Measurements from ENCODE around the gene CFAP100. TPM values are rescaled to one million over a fixed set of nuclear protein-coding genes. Genes with fewer than 3 reads are reported as not detected.

The CFAP100 gene
- total RNA-seq, 1 experiment from 2014 or later = not detected

- Histone ChIP-seq H3K36me3 (ENCODE audit: control insufficient read depth in 1 of 2, insufficient read depth in 2 of 2, low read length in 2 of 2) (peaks cover 6% of the 10 kb centered on the region in 2 experiments; a peak in 3 of 4 replicates), H4K20me1 (ENCODE audit: insufficient read depth) (0 out of 2 replicates have a peak, but pooled peaks cover 6% of the 10 kb centered on the region), H3K4me3 (replicated peaks in 1 of 2; ENCODE audit: low read depth in 1 of 2, low read length in 2 of 2) (peak overlapping the region; percentile 65 to 71), H3K9ac (ENCODE audit: low read length) (peak overlapping the region; percentile 88), H3K9me3 (ENCODE audit: control insufficient read depth in 1 of 2, insufficient read depth in 1 of 2, low read depth in 1 of 2, low read length in 2 of 2) (no peaks in the 10 kb centered on the region), H3K4me2 (ENCODE audit: low read length) (peak overlapping the region; percentile 94), H3K4me1 (ENCODE audit: control insufficient read depth in 1 of 2, insufficient read depth in 2 of 2, low read length in 2 of 2) (peaks cover 12 to 35% of the 10 kb centered on the region in 2 experiments), H2AFZ (ENCODE audit: low read depth, low read length, poor library complexity, severe bottlenecking) (peak overlapping the region; percentile 68), H3K27ac (ENCODE audit: low read depth, low read length) (peak overlapping the region; percentile 92), H3K27me3 (ENCODE audit: insufficient read depth, low read length) (no peaks in the 10 kb centered on the region), H3K9me2 (ENCODE audit: insufficient read depth) (no peaks in the 10 kb centered on the region), H3K79me2 (ENCODE audit: insufficient read depth, low read length) (peaks cover 37% of the 10 kb centered on the region)
- ATAC-seq = peak; percentile 55
- TSS peak; percentile 97 for BruUV-seq (replicated peaks)
- ChIA-PET RAD21 (ENCODE audit: low non-redundant PET in 1 of 2, low total read pairs in 2 of 2, uncharacterized antibody in 2 of 2, unreplicated experiment in 2 of 2) (interaction anchor here (0.5 to 1.5 kb wide), 2 partner anchors 263 to 342 kb away, joined by 3 to 4 read pairs; no protein-coding TSS in a partner anchor), POLR2A (no interaction called here), CTCF (interaction anchor here (0.6 to 1.4 kb wide), 2 partner anchors 335 to 342 kb away, joined by 3 to 5 read pairs; no protein-coding TSS in a partner anchor)
- intact Hi-C loops (cut with micrococcal nuclease) = loop anchor here (10.0 kb wide), 1 partner anchor 222 kb away; no protein-coding TSS in a partner anchor
- TF ChIP-seq CEBPB (IDR thresholded peaks at IDR 0.05; ENCODE audit: low read depth) = no peak
- TF ChIP-seq ATF3 (IDR thresholded peaks at IDR 0.05) = no peak
- peak; percentile 50 for TF ChIP-seq POLR2AphosphoS5 (IDR thresholded peaks at IDR 0.05; ENCODE audit: low read depth, low read length)
- peak; percentile 56; the same call in 1 of the 2 replicates for TF ChIP-seq EGR1 (IDR thresholded peaks at IDR 0.05; ENCODE audit: low read depth)
- TF ChIP-seq ZFX (IDR thresholded peaks at IDR 0.05) = 0 out of 2 replicates have a peak, but pooled peaks have one; percentile 44
- 0 out of 2 replicates have a peak, but pooled peaks have one; percentile 4 for TF ChIP-seq SP1 (IDR thresholded peaks at IDR 0.05; ENCODE audit: low read depth)
- TF ChIP-seq SIN3A (IDR thresholded peaks at IDR 0.05; ENCODE audit: low read depth) = peak; percentile 42; the same call in 1 of the 2 replicates
- peak; percentile 54 for DNase-seq (ENCODE audit: low read depth, low spot score)
These were observed 81.7 kb downstream of the CFAP100 start for GRCh38 chr3:126476166-126477060.

- no peaks in the 10 kb centered on the region for H3K9me3 ChIP-seq (ENCODE audit: control insufficient read depth in 1 of 2, insufficient read depth in 1 of 2, low read depth in 1 of 2, low read length in 2 of 2)
- H4K20me1 ChIP-seq (ENCODE audit: insufficient read depth) = 0 out of 2 replicates have a peak, but pooled peaks cover 3% of the 10 kb centered on the region
- peak overlapping the region; percentile 94 for H3K4me2 ChIP-seq (ENCODE audit: low read length)
- RAD21 ChIA-PET (ENCODE audit: low non-redundant PET in 1 of 2, low total read pairs in 2 of 2, uncharacterized antibody in 2 of 2, unreplicated experiment in 2 of 2) = interaction anchor here in 1 of 2 experiments (0.5 kb wide), 1 partner anchor 264 kb away, joined by 4 read pairs; no protein-coding TSS in a partner anchor
- CTCF ChIA-PET = no interaction called here
- H3K9ac ChIP-seq (ENCODE audit: low read length) = peak overlapping the region; percentile 88
- H3K79me2 ChIP-seq (ENCODE audit: insufficient read depth, low read length) = peaks cover 31% of the 10 kb centered on the region
- H3K4me3 ChIP-seq (replicated peaks in 1 of 2; ENCODE audit: low read depth in 1 of 2, low read length in 2 of 2) = peak overlapping the region; percentile 65 to 71
- no peak for ATAC-seq
- H3K9me2 ChIP-seq (ENCODE audit: insufficient read depth) = no peaks in the 10 kb centered on the region
- intact Hi-C loops (cut with micrococcal nuclease) = loop anchor here (10.0 kb wide), 1 partner anchor 222 kb away; no protein-coding TSS in a partner anchor
- H3K4me1 ChIP-seq (ENCODE audit: control insufficient read depth in 1 of 2, insufficient read depth in 2 of 2, low read length in 2 of 2) = peaks cover 12 to 35% of the 10 kb centered on the region in 2 experiments
- POLR2A ChIA-PET = no interaction called here
- no peaks in the 10 kb centered on the region for H3K27me3 ChIP-seq (ENCODE audit: insufficient read depth, low read length)
- no TSS peak for BruUV-seq (replicated peaks)
- H2AFZ ChIP-seq (ENCODE audit: low read depth, low read length, poor library complexity, severe bottlenecking) = no peak overlapping the region
- no peak for DNase-seq (ENCODE audit: low read depth, low spot score)
- peaks cover under 1 to 2% of the 10 kb centered on the region in 2 experiments; a peak in 2 of 4 replicates for H3K36me3 ChIP-seq (ENCODE audit: control insufficient read depth in 1 of 2, insufficient read depth in 2 of 2, low read length in 2 of 2)
- peak overlapping the region; percentile 92 for H3K27ac ChIP-seq (ENCODE audit: low read depth, low read length)
- TF ChIP-seq RAD21 (IDR thresholded peaks at IDR 0.05; ENCODE audit: low read depth) (no peak), CBX3 (IDR thresholded peaks at IDR 0.05; ENCODE audit: low read depth) (no peak), JUND (IDR thresholded peaks at IDR 0.05) (no peak), CTCF (IDR thresholded peaks at IDR 0.05 in 2 of 3, conservative IDR thresholded peaks at IDR 0.05 in 1 of 3; ENCODE audit: borderline replicate concordance in 1 of 3, insufficient read depth in 1 of 3, low read depth in 2 of 3, low read length in 2 of 3) (no peak), POLR2A (IDR thresholded peaks at IDR 0.05; ENCODE audit: borderline replicate concordance, extremely low read depth, insufficient read depth, insufficient read length) (no peak), ATF3 (IDR thresholded peaks at IDR 0.05) (no peak), SIN3A (IDR thresholded peaks at IDR 0.05; ENCODE audit: low read depth) (no peak), POLR2AphosphoS5 (IDR thresholded peaks at IDR 0.05; ENCODE audit: low read depth, low read length) (no peak), SRF (IDR thresholded peaks at IDR 0.05; ENCODE audit: low read depth) (no peak)
These were observed 82.3 kb downstream of the CFAP100 start for GRCh38 chr3:126477061-126477380.
